Karpas-422 (cell line): ENCODE data around the gene DAB2IP. TPM values are rescaled to one million over a fixed set of nuclear protein-coding genes. Genes with fewer than 3 reads are reported as not detected.

Source experiments
- DNase-seq: peaks from one replicate; pipeline ENCODE4 v3.0.0-alpha.2; 2015
- H2AFZ ChIP-seq: fragments of 200-600 bp; sonication (generic); 2 replicates; pipeline ENCODE4 v1.6.1; 2014; ENCODE audit warnings: antibody characterized with exemption, low read length, mixed read lengths
- H3K27ac ChIP-seq: fragments of 200-600 bp; sonication (generic); 2 replicates; pipeline ENCODE4 v1.5.1; 2014; ENCODE audit warnings: mild to moderate bottlenecking, low read length, moderate library complexity
- H3K27me3 ChIP-seq: fragments of 200-600 bp; sonication (generic); 2 replicates; pipeline ENCODE4 v1.6.1; 2014; ENCODE audit warnings: low read length, mixed read lengths
- H3K36me3 ChIP-seq: fragments of 200-600 bp; sonication (generic); 2 replicates; pipeline ENCODE4 v1.6.1; 2014; ENCODE audit warnings: low read length, mixed read lengths; ENCODE audit not compliant: insufficient read depth
- H3K4me1 ChIP-seq: fragments of 200-600 bp; sonication (generic); 2 replicates; pipeline ENCODE4 v1.6.1; 2014; ENCODE audit warnings: mild to moderate bottlenecking, low read length, mixed read lengths
- H3K4me2 ChIP-seq: fragments of 200-600 bp; sonication (generic); 2 replicates; pipeline ENCODE4 v1.6.1; 2014; ENCODE audit warnings: low read length, low read depth, mild to moderate bottlenecking; ENCODE audit not compliant: poor library complexity, severe bottlenecking
- H3K4me3 ChIP-seq: fragments of 200-600 bp; sonication (generic); 2 replicates; pipeline ENCODE4 v1.5.1; 2014; ENCODE audit warnings: mild to moderate bottlenecking, antibody characterized with exemption, low read length, mixed read lengths
- H3K79me2 ChIP-seq: fragments of 200-600 bp; sonication (generic); 2 replicates; pipeline ENCODE4 v1.6.1; 2014; ENCODE audit warnings: mild to moderate bottlenecking, low read length, mixed read lengths
- H3K9ac ChIP-seq: fragments of 200-600 bp; sonication (generic); 2 replicates; pipeline ENCODE4 v1.6.0; 2014; ENCODE audit warnings: low read length
- H3K9me2 ChIP-seq: fragments of 200-600 bp; sonication (generic), shearing (Covaris generic); replicated peaks from 2 replicates; pipeline ENCODE4 v1.6.0; 2014; ENCODE audit warnings: mild to moderate bottlenecking, low read length, moderate library complexity; ENCODE audit not compliant: insufficient read depth
- H3K9me3 ChIP-seq: fragments of 300-700, 200-600 bp; sonication (generic); 2 replicates; pipeline ENCODE4 v1.6.1; 2014; ENCODE audit warnings: low read length, mixed read lengths
- H4K20me1 ChIP-seq: fragments of 200-600 bp; sonication (generic); 2 replicates; pipeline ENCODE4 v1.6.1; 2014; ENCODE audit warnings: mild to moderate bottlenecking, antibody characterized with exemption, low read length, low read depth; ENCODE audit not compliant: insufficient read depth
- total RNA-seq: library from RNA; depleted of rRNA; stranded (reverse); fragments of >200 nt; shearing (Covaris generic); gene quantifications from 2 replicates; pipeline ENCODE4 v1.2.3, GENCODE V29; 2014; ENCODE audit warnings: low replicate concordance

DAB2IP gene
- total RNA-seq, 1 experiment from 2014 or later, result 1.3 TPM

DNA sequence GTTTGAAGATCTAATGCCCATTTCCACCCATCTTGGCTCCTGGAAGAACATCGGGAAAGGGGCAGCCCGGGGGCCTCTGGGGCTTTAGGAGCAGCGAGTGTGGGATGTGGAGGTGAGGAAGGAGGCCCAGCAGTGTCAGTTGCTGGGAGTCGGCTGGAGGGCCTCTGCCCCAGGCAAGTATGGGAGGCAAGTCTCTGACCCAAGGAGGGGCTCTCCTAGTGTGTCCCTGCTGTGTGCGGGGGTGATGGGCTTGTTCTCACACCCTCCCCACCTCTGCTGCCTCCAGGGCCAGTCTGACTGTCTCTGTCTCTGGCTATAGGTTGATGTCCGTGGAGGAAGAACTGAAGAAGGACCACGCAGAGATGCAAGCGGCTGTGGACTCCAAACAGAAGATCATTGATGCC is 129.7 kb downstream of the DAB2IP start:
- Histone ChIP-seq H3K27ac (no peak overlapping the region), H3K9ac (no peak overlapping the region), H3K36me3 (no peaks in the 10 kb centered on the region), H4K20me1 (no peaks in the 10 kb centered on the region), H3K79me2 (no peaks in the 10 kb centered on the region), H2AFZ (no peak overlapping the region), H3K4me3 (no peak overlapping the region), H3K27me3 (no peaks in the 10 kb centered on the region), H3K4me2 (no peak overlapping the region), H3K9me2 (no peaks in the 10 kb centered on the region), H3K9me3 (no peaks in the 10 kb centered on the region), H3K4me1 (no peaks in the 10 kb centered on the region)
- DNase-seq, result no peak

DNA sequence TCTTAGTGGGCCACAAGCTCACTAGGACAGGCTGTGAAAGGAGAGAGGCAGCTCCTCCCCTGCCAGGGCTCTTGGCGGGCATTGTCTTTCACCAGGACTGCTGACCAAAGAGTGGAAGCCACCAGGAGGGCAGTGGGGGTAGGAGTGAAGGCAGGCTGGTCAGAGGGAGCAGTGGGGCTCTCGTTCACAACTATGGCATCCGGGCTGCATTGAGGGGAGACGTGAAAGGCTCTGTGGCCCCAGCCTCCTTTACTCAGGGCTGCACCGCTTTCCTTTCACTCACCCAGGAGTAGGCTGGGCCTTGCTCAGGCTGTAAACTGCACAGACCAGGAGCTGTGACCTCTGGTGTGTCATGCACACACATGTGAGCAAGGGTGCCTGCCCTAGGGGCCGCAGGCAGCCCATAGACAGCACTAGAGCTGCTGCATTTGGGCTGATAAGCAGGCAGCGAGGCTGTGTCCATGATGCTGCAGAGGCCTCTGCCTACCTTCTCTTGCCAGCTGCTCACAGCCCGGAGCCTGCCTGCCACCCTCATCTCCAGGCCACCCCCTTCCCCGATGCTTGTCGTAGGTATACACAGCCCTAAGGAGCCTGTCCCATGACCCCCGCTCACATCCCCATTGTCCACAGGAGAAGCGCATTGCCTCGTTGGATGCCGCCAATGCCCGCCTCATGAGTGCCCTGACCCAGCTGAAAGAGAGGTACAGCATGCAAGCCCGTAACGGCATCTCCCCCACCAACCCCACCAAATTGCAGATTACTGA is 130.4 kb downstream of the DAB2IP start:
- H3K27ac ChIP-seq, result no peak overlapping the region
- no peak overlapping the region for H2AFZ ChIP-seq
- H4K20me1 ChIP-seq, result no peaks in the 10 kb centered on the region
- DNase-seq, result no peak
- no peak overlapping the region for H3K4me2 ChIP-seq
- no peaks in the 10 kb centered on the region for H3K9me3 ChIP-seq
- H3K4me3 ChIP-seq, result no peak overlapping the region
- H3K79me2 ChIP-seq, result no peaks in the 10 kb centered on the region
- H3K9me2 ChIP-seq, result no peaks in the 10 kb centered on the region
- no peaks in the 10 kb centered on the region for H3K4me1 ChIP-seq
- H3K36me3 ChIP-seq, result no peaks in the 10 kb centered on the region
- H3K27me3 ChIP-seq, result no peaks in the 10 kb centered on the region
- H3K9ac ChIP-seq, result no peak overlapping the region

DNA sequence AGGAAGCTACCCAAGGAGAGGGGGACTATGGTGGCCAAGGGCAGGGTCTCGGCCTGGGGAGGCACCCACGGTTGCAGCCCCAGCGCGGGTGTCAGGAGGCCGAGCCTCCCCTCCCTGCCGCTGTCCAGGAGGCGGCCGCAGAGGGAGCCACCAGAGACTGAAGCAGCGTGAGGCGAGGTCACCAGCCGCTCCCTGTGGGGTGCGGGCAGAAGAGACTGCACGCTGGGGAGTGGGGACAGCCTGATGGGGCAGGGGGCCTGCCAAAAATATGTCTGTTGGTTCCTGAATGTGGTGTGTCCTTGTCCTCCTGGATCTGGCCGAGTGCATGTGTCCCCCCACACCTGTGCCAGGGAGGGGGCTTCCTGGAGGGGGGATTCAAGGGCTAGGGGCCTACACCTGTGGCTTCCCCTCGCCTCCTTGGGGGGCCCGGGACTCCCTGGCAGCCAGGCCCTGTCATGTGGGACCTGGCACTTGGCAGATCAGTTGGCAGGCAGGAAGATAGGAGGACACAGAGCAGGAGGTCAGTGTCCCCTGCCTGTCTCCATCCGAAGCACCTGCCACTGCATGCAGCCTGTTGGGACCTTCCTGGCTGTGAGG is 131.2 kb downstream of the DAB2IP start:
- Histone ChIP-seq H4K20me1 (no peaks in the 10 kb centered on the region), H3K79me2 (no peaks in the 10 kb centered on the region), H3K4me1 (no peaks in the 10 kb centered on the region), H3K27me3 (no peaks in the 10 kb centered on the region), H3K36me3 (no peaks in the 10 kb centered on the region), H3K27ac (no peak overlapping the region), H3K9me2 (no peaks in the 10 kb centered on the region), H3K4me3 (no peak overlapping the region), H3K9ac (no peak overlapping the region), H3K4me2 (no peak overlapping the region), H3K9me3 (no peaks in the 10 kb centered on the region), H2AFZ (no peak overlapping the region)
- DNase-seq, result no peak

DNA sequence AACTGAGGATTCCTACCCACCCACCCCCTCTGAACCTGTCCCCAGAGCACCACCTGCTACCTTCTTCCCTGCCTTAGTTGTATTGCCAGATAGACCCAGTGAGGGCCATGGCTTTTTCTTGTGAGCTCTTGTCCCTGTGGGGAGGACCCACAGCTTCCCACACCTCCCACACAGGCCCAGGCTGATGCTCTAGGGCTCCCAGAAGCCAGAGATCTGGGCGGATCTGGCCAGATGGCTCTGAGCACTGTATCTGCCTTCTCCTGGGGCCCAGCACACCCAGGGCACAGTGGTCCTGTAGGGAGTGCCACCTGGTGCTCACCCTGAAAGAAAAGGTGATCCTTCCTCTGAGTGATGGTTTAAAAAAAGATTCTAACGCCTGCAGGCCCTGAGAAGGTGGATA is 131.7 kb downstream of the DAB2IP start:
- H3K9me3 ChIP-seq, result no peaks in the 10 kb centered on the region
- H3K36me3 ChIP-seq, result no peaks in the 10 kb centered on the region
- H3K27me3 ChIP-seq, result no peaks in the 10 kb centered on the region
- H3K27ac ChIP-seq, result no peak overlapping the region
- no peak for DNase-seq
- H3K4me1 ChIP-seq, result no peaks in the 10 kb centered on the region
- no peaks in the 10 kb centered on the region for H4K20me1 ChIP-seq
- H3K9ac ChIP-seq, result no peak overlapping the region
- no peaks in the 10 kb centered on the region for H3K79me2 ChIP-seq
- H3K4me3 ChIP-seq, result no peak overlapping the region
- no peaks in the 10 kb centered on the region for H3K9me2 ChIP-seq
- no peak overlapping the region for H2AFZ ChIP-seq
- no peak overlapping the region for H3K4me2 ChIP-seq

DNA sequence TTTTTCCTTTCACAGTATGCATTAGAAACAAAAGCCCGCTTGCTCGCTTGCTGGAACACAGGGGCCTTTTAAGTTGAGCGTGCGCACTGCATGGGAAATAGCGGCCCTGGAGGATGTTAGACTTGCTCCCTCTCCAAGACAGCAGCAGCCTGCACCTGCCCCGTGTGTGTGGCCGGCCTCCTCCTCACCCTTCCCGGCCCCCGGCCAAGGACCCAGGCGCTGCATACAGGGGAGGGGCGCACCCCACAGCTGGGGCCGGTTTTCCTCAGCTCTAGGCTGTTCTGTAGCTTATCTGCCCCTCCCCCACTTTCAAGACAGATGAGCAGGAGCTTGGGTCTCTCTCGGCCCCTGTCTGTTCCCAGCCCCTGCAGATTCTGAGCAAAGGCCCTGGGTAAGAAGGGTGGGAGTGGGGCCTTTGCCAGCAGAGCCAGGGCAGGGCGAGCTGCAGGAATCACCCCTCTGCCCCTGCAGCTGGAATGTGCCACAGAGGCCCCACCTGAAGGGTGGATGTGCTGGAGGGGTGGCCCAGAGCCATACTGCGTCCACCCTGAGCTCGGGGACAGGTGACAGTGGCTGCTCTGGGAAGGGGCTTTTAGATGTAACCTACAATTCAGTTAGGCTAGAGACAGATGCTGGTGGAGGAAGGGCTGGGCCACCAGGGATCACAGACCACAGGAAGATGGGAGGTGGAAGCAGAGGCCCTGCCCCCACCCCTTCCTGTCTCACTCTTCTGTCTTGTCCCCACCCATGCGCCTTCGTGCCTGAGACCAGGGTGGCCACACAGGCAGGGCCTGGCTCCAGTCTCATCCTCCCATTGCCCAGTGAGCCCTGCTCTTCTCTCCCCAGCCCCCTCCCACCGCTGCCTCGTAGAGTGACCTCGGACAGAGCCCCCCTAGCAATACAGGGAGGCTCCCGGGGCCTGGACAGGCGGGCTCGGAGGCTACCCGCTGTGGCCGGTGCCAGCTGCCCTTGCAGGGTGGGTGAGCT is 132.4 kb downstream of the DAB2IP start:
- H3K27me3 ChIP-seq, result no peaks in the 10 kb centered on the region
- no peaks in the 10 kb centered on the region for H4K20me1 ChIP-seq
- no peak overlapping the region for H3K27ac ChIP-seq
- no peak for DNase-seq
- H2AFZ ChIP-seq, result no peak overlapping the region
- H3K4me2 ChIP-seq, result no peak overlapping the region
- H3K4me3 ChIP-seq, result no peak overlapping the region
- no peaks in the 10 kb centered on the region for H3K4me1 ChIP-seq
- H3K79me2 ChIP-seq, result no peaks in the 10 kb centered on the region
- H3K9me3 ChIP-seq, result no peaks in the 10 kb centered on the region
- no peak overlapping the region for H3K9ac ChIP-seq
- H3K9me2 ChIP-seq, result no peaks in the 10 kb centered on the region
- no peaks in the 10 kb centered on the region for H3K36me3 ChIP-seq

DNA sequence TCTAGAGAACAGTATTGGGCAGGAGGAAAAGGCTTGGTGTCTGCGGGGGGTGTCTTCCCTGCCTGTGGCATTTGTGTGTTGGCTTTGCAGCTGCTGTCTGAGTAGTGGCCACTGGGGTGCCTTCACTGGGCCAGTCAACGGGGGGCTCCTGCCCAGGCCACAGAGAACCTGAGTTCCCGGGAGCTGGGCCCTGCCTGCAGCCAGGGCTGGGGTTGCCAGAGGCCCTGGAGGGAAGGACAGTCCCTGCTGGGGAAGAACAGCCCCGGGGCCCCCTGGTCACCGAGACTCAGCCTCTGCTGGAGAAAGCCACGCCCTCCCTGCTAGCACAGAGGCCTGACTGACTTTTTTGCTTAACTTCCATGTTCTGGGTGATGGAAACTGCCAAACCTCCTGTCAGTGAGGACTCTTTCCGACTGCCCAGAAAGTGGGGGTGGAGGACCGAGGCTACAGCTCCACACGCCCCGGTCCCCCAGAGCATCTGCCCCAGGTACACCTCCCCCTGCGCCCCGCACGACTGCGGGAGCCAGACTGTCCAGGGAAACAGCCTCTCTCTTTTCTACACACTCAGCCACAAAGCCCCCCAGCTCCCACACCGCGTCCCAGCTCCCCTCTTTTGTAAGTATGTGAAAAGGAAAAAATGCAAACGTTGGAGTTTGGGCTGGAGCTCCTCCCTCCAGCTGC is 133.4 kb downstream of the DAB2IP start:
- no peak overlapping the region for H3K9ac ChIP-seq
- no peaks in the 10 kb centered on the region for H3K79me2 ChIP-seq
- H3K4me1 ChIP-seq, result no peaks in the 10 kb centered on the region
- DNase-seq, result no peak
- no peaks in the 10 kb centered on the region for H3K9me3 ChIP-seq
- no peaks in the 10 kb centered on the region for H3K9me2 ChIP-seq
- H3K36me3 ChIP-seq, result no peaks in the 10 kb centered on the region
- no peaks in the 10 kb centered on the region for H3K27me3 ChIP-seq
- H3K4me2 ChIP-seq, result no peak overlapping the region
- no peak overlapping the region for H3K4me3 ChIP-seq
- H4K20me1 ChIP-seq, result no peaks in the 10 kb centered on the region
- no peak overlapping the region for H2AFZ ChIP-seq
- H3K27ac ChIP-seq, result no peak overlapping the region

DNA sequence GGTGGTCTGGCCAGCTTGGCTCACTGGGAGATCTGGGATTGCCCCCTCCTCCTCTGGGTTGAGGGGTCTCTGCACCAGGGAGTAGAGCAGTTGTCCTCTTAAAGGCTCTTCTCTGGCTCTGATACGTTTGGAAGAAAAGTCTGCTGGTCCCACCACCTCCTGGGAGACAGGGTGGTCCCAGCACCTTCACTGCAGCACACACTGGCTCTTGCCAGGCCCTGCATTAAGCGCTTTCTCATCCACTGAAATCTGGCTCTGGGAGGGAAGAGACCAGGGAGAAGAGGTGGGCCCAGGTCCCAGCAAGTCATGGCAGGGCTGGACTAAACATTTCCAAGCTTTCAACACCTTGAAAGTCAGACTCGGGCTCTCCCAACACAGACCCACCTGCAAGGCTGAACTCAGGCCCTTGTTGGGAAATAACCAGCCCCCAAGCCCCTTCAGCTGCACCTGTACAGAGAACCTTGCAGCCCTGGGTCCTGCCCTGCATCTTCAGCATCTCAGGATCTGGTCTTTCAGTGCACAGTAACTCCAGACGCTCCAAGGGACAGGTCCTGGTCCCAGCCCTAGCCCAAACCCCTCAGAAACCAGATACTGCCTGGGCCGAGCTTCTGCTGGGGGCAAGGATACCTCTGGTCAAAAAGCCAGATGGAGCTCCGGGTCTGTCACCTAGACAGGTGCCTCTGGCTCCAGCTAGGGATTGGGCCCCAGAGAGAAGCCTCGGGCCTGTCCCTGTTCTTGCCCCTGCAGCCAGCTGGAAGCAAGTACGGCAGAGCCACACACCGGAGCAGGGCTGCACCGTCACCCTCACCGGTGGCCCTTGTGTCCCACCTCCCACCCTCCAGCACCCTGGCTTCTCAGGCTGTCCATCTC is 134.5 kb downstream of the DAB2IP start:
- Histone ChIP-seq H3K4me3 (no peak overlapping the region), H4K20me1 (no peaks in the 10 kb centered on the region)

More for the DNA sequence above, 134.5 kb downstream of the DAB2IP start:
- no peak overlapping the region for H3K9ac ChIP-seq
- no peaks in the 10 kb centered on the region for H3K79me2 ChIP-seq
- no peaks in the 10 kb centered on the region for H3K9me3 ChIP-seq
- no peaks in the 10 kb centered on the region for H3K36me3 ChIP-seq
- DNase-seq, result no peak
- no peaks in the 10 kb centered on the region for H3K27me3 ChIP-seq
- H3K9me2 ChIP-seq, result no peaks in the 10 kb centered on the region
- no peak overlapping the region for H2AFZ ChIP-seq
- no peak overlapping the region for H3K27ac ChIP-seq
- no peak overlapping the region for H3K4me2 ChIP-seq
- H3K4me1 ChIP-seq, result no peaks in the 10 kb centered on the region
